Measurements from ENCODE around the gene NTM. TPM values are rescaled to one million over a fixed set of nuclear protein-coding genes. Genes with fewer than 3 reads are reported as not detected.

Gene NTM
- total RNA-seq, 1 donor from 2014 or later = not detected

DNA sequence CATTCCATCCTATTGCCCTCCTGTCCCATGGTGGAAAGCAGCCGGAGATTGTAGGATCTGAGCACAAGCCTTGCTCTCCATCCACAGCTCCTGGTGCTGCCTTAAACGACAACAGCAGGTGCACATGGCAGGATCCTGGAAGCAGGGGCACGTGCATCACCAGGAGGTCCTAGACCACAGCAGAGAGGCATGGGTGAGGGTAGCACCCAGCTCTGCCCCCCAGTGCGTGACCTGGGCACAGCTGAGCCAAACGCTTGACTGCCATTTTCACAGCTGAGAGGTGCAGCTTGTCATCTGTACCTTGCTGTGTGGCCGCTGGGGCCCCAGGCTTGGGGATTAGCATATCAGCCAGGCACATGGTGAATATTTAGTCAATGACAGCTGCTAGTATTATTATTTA lies 92.7 kb downstream of the NTM start:
- H3K36me3 Mint-ChIP-seq (ENCODE audit: low read depth) = no peaks in the 10 kb centered on the region
- DNase-seq (no peak), ATAC-seq (ENCODE audit: low read depth) (no peak)
- intact Hi-C loops (cut with micrococcal nuclease) = no loop called here
- CTCF ChIA-PET = no interaction called here
- peaks cover 12% of the 10 kb centered on the region for H3K27me3 Mint-ChIP-seq
- POLR2A ChIA-PET = no interaction called here
- no peaks in the 10 kb centered on the region for H3K9me3 Mint-ChIP-seq
- H3K4me1 Mint-ChIP-seq = no peaks in the 10 kb centered on the region
- H3K4me3 Mint-ChIP-seq = no peak overlapping the region
- H3K27ac Mint-ChIP-seq = no peak overlapping the region
- TF ChIP-seq, protein P1, sequence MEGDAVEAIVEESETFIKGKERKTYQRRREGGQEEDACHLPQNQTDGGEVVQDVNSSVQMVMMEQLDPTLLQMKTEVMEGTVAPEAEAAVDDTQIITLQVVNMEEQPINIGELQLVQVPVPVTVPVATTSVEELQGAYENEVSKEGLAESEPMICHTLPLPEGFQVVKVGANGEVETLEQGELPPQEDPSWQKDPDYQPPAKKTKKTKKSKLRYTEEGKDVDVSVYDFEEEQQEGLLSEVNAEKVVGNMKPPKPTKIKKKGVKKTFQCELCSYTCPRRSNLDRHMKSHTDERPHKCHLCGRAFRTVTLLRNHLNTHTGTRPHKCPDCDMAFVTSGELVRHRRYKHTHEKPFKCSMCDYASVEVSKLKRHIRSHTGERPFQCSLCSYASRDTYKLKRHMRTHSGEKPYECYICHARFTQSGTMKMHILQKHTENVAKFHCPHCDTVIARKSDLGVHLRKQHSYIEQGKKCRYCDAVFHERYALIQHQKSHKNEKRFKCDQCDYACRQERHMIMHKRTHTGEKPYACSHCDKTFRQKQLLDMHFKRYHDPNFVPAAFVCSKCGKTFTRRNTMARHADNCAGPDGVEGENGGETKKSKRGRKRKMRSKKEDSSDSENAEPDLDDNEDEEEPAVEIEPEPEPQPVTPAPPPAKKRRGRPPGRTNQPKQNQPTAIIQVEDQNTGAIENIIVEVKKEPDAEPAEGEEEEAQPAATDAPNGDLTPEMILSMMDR (IDR thresholded peaks at IDR 0.05) = no peak

DNA sequence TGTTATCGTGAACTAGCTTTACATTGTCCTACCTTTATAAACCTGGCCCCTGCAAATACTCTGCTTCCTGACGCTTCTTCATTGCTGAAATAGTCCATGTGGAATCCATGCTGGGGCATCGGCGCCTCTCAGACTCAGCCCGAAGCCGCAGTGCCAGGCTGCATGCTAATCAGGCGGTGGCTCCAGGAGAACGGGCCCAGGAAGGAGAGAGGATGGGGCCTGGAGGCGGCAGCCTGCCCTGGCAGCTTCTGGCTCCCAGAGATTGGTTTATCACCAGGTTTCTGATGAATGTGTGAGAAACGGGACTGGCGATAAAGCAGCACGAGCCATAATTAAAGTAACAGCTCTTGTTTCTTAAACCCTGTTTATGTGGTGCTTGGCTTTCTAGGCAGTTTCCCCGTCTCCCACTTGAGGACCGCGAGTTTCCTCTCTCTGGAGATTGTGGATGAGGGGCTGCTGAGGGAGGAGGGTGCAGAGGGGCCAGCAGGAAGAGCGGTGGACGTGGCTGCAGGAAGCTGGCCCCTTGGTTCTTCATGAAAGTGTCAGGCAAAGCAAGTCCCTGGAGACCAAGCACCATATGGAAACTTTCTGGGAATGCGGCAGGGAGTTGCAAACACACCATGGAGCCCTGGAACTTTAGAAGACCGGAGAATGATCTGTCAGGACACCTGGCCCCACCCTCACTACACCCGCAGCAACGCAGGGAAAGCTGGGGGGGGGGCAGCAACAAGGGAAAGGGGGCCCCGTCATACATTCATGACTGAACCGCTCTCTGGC lies 93.4 kb downstream of the NTM start:
- Mint-ChIP-seq H3K4me1 (no peaks in the 10 kb centered on the region), H3K36me3 (ENCODE audit: low read depth) (no peaks in the 10 kb centered on the region), H3K27me3 (peaks cover 12% of the 10 kb centered on the region), H3K27ac (no peak overlapping the region), H3K9me3 (no peaks in the 10 kb centered on the region), H3K4me3 (no peak overlapping the region)
- intact Hi-C loops (cut with micrococcal nuclease) = no loop called here
- POLR2A ChIA-PET = no interaction called here
- no peak for DNase-seq
- TF ChIP-seq, protein P1 (IDR thresholded peaks at IDR 0.05) = no peak
- no peak for ATAC-seq (ENCODE audit: low read depth)
- CTCF ChIA-PET = no interaction called here

DNA sequence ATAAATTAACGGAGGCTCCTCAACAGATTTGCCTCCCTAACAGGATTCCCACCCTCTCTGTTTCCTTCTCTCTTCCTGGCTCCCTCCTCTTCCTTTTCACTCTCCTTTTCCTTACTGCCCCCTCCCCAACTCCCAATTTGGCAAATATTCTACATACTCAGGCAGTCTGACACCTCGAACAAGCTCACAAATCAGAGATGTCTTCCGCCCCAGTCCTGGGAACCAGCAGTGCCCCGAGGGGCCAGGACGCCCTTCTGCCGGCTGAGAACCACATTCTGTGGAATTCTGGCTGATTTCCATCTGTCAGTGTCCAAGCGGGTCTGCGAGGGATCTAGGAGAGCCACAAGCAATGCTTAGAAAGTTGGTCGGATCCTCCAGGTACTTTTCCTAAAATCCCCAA lies 94.0 kb downstream of the NTM start:
- H3K4me1 Mint-ChIP-seq = no peaks in the 10 kb centered on the region
- H3K36me3 Mint-ChIP-seq (ENCODE audit: low read depth) = no peaks in the 10 kb centered on the region
- H3K27ac Mint-ChIP-seq = no peak overlapping the region
- peaks cover 12% of the 10 kb centered on the region for H3K27me3 Mint-ChIP-seq
- DNase-seq (no peak), ATAC-seq (ENCODE audit: low read depth) (no peak)
- TF ChIP-seq, protein P1 (IDR thresholded peaks at IDR 0.05) = no peak
- no peak overlapping the region for H3K4me3 Mint-ChIP-seq
- ChIA-PET CTCF (no interaction called here), POLR2A (no interaction called here)
- H3K9me3 Mint-ChIP-seq = no peaks in the 10 kb centered on the region
- intact Hi-C loops (cut with micrococcal nuclease) = no loop called here

GRCh38 chr11:131465039-131465438 lies 94.6 kb downstream of the NTM start:
- POLR2A ChIA-PET = no interaction called here
- DNase-seq (no peak), ATAC-seq (ENCODE audit: low read depth) (no peak)
- H3K9me3 Mint-ChIP-seq = no peaks in the 10 kb centered on the region
- TF ChIP-seq, protein P1 (IDR thresholded peaks at IDR 0.05) = no peak
- no peaks in the 10 kb centered on the region for H3K4me1 Mint-ChIP-seq
- H3K4me3 Mint-ChIP-seq = no peak overlapping the region
- CTCF ChIA-PET = no interaction called here
- H3K27ac Mint-ChIP-seq = no peak overlapping the region
- peaks cover 12% of the 10 kb centered on the region for H3K27me3 Mint-ChIP-seq
- no peaks in the 10 kb centered on the region for H3K36me3 Mint-ChIP-seq (ENCODE audit: low read depth)
- intact Hi-C loops (cut with micrococcal nuclease) = no loop called here

DNA sequence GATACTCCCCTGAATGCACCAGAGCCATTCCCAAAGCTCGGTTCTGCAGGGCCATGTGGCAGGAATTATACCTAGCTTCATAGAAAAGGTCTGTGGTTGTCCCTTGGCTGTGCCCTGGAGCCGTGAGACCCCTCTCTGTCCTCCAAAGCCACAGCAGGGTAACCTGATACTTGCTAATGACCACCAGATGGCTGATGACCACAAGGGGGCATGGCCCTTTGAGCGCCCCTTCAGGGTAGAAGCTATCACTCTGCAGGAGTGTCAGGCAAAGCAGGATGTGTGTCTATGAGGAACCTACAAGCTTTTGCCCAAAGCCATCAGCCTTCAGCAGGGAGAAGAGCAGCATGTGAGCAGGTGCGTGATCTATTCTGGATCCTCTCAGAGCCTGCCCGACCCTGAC lies 95.3 kb downstream of the NTM start:
- Mint-ChIP-seq H3K27ac (no peak overlapping the region), H3K9me3 (no peaks in the 10 kb centered on the region), H3K4me3 (no peak overlapping the region), H3K4me1 (no peaks in the 10 kb centered on the region), H3K27me3 (peaks cover 12% of the 10 kb centered on the region), H3K36me3 (ENCODE audit: low read depth) (no peaks in the 10 kb centered on the region)
- DNase-seq (no peak), ATAC-seq (ENCODE audit: low read depth) (no peak)
- TF ChIP-seq, protein P1 (IDR thresholded peaks at IDR 0.05) = no peak
- intact Hi-C loops (cut with micrococcal nuclease) = no loop called here
- POLR2A ChIA-PET = no interaction called here
- CTCF ChIA-PET = no interaction called here
